Medulla oblongata (tissue), 1 donor: ENCODE measurements around the gene LZTR1.

Experiments used
- DNase-seq: peaks from one replicate; pipeline ENCODE4 v3.0.0-alpha.2; 2015; ENCODE audit errors: extremely low spot score

Gene LZTR1

DNA sequence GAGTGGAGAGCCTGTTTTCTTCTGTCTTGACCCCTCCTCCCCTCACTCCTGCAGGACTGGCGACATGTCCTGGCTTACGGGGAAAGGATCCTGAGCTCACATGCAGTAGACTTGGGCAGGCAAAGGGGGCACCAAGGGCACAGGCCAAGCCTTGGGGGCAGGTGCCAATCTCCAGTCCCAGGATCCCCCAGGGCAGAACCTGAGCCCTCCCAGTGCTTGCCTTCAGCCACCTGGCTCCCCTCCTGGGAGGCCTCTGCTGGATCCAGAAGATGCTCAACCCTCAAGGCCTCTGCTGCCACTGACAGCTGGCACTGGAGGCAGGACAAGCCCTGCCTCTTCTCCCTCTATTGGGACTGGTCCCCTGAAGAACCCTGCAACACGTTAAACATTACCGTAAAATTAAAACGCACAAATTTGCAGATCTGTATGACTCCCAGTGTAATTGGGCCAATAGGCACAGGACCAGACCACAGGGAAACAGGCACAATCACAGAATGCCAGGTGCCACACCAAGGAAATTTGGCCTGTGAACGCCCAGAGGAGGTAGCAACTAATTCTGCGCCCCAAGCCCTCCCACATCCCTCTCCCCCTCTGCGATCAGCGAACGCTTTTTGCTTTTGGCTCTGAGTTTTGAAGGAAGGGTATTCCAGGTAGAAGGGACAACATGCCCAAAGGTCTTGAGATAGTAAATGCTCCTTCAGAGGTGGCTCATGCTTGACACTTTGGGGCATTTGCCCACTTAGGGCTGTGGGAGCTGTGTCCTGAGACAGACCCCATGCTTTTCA lies 967 bp upstream of the LZTR1 start:
- DNase-seq, result no peak

- no peak for DNase-seq
Observed at GRCh38 chr22:20982563-20982882, 426 bp downstream of the LZTR1 start.

GRCh38 chr22:20983081-20983771 lies 1.1 kb downstream of the LZTR1 start:
- DNase-seq, result no peak

DNA sequence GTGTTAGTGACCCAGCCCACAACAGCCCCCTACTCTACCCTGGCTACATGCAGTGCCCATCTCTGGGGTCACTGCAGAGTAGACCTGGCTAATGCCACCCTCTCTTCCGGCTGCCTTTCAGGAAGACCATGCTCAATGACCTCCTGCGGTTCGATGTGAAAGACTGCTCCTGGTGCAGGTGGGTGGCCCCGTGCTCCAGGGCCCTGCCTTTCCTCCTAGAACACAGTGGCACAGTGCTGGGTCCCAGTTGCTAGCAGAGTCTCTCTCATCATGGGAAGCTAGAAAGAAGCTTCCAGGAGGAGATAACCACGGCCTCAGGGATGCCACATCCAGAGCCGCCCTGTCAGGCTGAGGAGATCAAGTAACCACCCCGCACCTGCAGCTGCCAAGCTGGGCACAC lies 3.6 kb downstream of the LZTR1 start:
- no peak for DNase-seq

DNA sequence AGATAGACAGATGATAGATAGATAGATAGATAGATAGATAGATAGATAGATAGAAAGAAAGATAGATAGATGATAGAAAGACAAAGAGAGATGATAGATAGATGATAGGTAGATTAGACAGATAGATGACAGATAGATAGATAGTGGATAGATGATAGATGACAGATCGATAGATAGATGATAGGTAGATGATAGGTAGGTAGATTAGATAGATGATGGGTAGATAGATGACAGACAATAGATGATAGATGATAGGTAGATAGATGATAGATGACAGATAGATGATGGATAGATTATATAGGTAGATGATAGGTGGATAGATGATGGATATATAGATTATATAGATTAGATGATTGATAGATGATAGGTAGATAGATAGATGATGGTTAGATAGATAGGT lies 4.3 kb downstream of the LZTR1 start:
- DNase-seq, result no peak

DNA sequence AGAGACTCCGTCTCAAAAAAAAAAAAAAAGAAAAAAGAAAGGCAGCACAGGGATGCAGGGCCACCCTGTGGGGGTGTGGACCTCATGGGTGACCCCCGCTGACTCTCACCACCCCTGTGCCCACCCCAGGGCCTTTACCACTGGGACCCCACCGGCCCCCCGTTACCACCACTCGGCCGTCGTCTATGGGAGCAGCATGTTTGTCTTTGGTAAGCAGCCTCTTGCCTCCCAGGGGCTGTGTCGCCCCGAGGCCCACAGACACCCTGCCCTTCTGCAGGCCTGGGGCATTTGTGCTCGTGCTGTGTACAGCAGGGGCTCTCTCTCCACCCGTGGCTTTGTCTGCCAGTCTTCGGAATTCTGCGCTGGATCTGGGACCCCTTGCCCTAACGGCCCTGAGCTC lies 5.3 kb downstream of the LZTR1 start:
- no peak for DNase-seq

GRCh38 chr22:20988573-20989322 lies 6.7 kb downstream of the LZTR1 start:
- DNase-seq, result no peak

- no peak for DNase-seq
Observed at GRCh38 chr22:20989323-20990138, 7.4 kb downstream of the LZTR1 start.

- no peak for DNase-seq
Observed at GRCh38 chr22:20990184-20991180, 8.4 kb downstream of the LZTR1 start.

DNA sequence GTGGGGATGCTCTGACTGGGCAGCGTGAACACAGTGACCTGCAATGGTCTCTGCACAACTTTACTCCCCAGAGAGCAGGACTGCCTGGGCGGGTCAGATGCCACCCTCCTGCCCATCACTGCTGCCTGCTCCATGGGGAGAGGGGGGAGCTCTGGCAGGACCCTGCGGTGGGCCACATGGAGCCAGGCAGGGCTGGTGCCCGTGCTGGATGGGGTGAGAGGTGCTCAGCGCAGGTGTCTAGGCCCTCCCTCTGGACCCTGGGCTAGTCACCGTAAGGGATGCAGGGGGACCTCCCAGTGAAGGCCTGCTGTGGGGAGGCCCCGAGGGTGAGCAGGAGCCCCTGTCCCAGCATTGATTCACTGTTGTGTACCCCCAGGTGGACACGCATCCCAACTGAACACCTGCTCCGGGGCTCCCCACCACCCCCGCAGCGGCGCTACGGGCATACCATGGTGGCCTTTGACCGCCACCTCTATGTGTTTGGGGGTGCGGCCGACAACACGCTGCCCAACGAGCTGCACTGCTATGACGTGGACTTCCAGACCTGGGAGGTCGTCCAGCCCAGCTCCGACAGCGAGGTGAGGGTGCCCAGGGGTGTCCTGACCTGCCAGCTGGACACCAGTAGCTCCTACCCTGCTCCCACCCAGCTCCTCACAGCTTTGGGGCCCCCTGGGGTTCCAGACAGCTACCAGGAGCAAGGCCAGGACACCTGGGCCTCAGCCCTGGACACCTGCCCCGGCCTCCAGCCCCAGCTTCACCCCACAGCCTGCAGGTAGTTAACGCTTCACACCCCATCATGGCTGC lies 9.4 kb downstream of the LZTR1 start:
- DNase-seq, result no peak

GRCh38 chr22:20992056-20992442 lies 10.0 kb downstream of the LZTR1 start:
- no peak for DNase-seq

GRCh38 chr22:20992456-20993303 lies 10.6 kb downstream of the LZTR1 start:
- no peak for DNase-seq

- DNase-seq, result no peak
Observed at GRCh38 chr22:20993304-20994127, 11.4 kb downstream of the LZTR1 start.

GRCh38 chr22:20994128-20994901 lies 12.2 kb downstream of the LZTR1 start:
- no peak for DNase-seq

DNA sequence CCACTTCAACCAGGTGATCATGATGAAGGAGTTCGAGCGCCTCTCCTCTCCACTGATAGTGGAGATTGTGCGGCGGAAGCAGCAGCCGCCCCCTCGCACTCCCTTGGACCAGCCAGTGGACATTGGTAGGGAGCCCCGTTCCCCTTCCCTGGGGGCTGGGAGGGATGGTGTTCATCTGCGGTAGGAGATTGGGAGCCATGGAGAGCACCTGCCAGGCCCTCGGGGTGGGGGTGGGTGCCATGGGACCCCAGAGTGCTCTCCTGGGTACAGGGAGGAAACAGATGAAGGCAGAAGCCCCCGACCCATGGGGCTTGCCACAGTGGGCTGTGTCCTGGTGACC lies 12.8 kb downstream of the LZTR1 start:
- DNase-seq, result no peak

DNA sequence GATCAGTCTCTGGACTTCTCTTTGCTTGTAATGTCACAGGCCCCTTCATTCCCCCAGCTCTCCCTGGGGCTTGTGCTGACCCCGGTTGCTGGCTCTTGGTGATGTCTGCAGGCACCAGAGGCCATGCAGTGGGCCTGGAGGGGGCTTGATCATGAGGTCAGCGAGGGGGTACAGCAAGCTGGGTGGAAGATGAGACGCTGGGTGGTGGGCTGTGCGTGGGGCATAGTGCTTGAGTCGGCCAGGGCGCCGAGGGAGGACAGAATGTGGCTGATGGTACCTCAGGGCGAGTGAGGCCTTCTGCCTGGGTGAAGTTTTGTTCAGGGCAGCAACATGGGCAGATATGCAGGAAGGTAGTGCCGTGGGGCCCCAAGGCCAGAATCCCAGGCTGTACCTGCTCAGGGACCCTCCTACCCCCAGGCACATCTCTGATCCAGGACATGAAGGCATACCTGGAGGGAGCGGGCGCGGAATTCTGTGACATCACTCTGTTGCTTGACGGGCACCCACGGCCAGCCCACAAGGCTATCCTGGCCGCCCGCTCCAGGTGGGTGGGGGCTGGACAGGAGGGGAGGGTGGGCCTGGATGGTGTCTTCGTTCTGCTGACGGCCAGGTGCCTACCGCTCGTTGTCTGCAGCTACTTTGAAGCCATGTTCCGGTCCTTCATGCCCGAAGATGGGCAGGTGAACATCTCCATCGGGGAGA lies 13.4 kb downstream of the LZTR1 start:
- no peak for DNase-seq

GRCh38 chr22:20996031-20996410 lies 13.9 kb downstream of the LZTR1 start:
- DNase-seq, result no peak
